Measurements from ENCODE around the gene RWDD3.

The RWDD3 gene

GRCh38 chr1:95249916-95250315 is 15.9 kb downstream of the RWDD3 start:
- no peak overlapping the region for H3K4me3 ChIP-seq (ENCODE audit: low read length)
- no peak for DNase-seq (ENCODE audit: low read depth)
- no peak for TF ChIP-seq CTCF (conservative IDR thresholded peaks at IDR 0.05; ENCODE audit: low read depth, low read length)

- H3K4me3 ChIP-seq (ENCODE audit: low read length) = no peak overlapping the region
- no peak for TF ChIP-seq CTCF (conservative IDR thresholded peaks at IDR 0.05; ENCODE audit: low read depth, low read length)
- no peak for DNase-seq (ENCODE audit: low read depth)
These were observed 18.4 kb downstream of the RWDD3 start for GRCh38 chr1:95252422-95252821.

- no peak for DNase-seq (ENCODE audit: low read depth)
- no peak for TF ChIP-seq CTCF (conservative IDR thresholded peaks at IDR 0.05; ENCODE audit: low read depth, low read length)
- H3K4me3 ChIP-seq (ENCODE audit: low read length) = no peak overlapping the region
These were observed 20.9 kb downstream of the RWDD3 start for GRCh38 chr1:95254959-95255358.

GRCh38 chr1:95255826-95256225 is 21.8 kb downstream of the RWDD3 start:
- H3K4me3 ChIP-seq (ENCODE audit: low read length) = no peak overlapping the region
- no peak for DNase-seq (ENCODE audit: low read depth)
- TF ChIP-seq CTCF (conservative IDR thresholded peaks at IDR 0.05; ENCODE audit: low read depth, low read length) = no peak

- no peak for TF ChIP-seq CTCF (conservative IDR thresholded peaks at IDR 0.05; ENCODE audit: low read depth, low read length)
- DNase-seq (ENCODE audit: low read depth) = no peak
- no peak overlapping the region for H3K4me3 ChIP-seq (ENCODE audit: low read length)
These were observed 23.7 kb downstream of the RWDD3 start for GRCh38 chr1:95257758-95258157.

GRCh38 chr1:95259245-95259644 is 25.2 kb downstream of the RWDD3 start:
- TF ChIP-seq CTCF (conservative IDR thresholded peaks at IDR 0.05; ENCODE audit: low read depth, low read length) = no peak
- no peak for DNase-seq (ENCODE audit: low read depth)
- H3K4me3 ChIP-seq (ENCODE audit: low read length) = no peak overlapping the region

GRCh38 chr1:95262913-95263312 is 28.9 kb downstream of the RWDD3 start:
- H3K4me3 ChIP-seq (ENCODE audit: low read length) = no peak overlapping the region
- no peak for TF ChIP-seq CTCF (conservative IDR thresholded peaks at IDR 0.05; ENCODE audit: low read depth, low read length)
- no peak for DNase-seq (ENCODE audit: low read depth)
